SK-N-MC (cell line): ENCODE data around the gene CCDC187.

Experiments used
- EZH2 ChIP-seq: fragments of 200-600 bp; sonication (generic); IDR thresholded peaks from one replicate; pipeline ENCODE4 v1.6.1; 2017; ENCODE audit warnings: antibody characterized with exemption
- FOXP2 ChIP-seq: optimal IDR thresholded peaks from 2 replicates; pipeline ENCODE3; 2011; ENCODE audit warnings: mild to moderate bottlenecking, moderate library complexity; ENCODE audit not compliant: insufficient read depth; ENCODE audit errors: extremely low read length, control extremely low read depth
- POLR2AphosphoS5 ChIP-seq: IDR thresholded peaks from 2 replicates; pipeline ENCODE4 v1.6.1; 2012; ENCODE audit warnings: mild to moderate bottlenecking, low read depth, low read length, borderline replicate concordance

DNA sequence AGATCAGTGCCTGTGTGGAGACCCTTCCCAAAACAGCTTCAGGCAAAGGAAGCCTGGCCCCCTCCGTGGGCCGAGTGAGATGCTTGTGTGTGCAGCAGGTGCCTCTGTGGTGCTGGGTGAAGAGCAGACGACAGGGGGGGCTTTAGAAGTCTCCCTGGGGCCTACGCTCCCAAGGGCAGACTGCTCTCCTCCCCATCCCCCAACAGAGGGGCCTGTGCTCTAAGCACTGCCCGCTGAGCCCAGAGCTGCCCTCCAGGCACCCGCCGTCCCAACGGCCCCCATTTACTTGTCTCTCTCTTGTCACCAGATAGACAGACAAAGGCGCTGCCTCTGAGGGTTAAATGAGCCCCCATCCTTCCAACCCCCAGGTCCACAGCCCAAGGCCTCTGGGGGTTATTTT lies 96.3 kb downstream of the CCDC187 start:
- TF ChIP-seq POLR2AphosphoS5 (no peak), EZH2 (no peak), FOXP2 (no peak)
